Subcutaneous adipose tissue (tissue), 4 donors: Measurements from ENCODE around the gene TNFSF8. TPM values are rescaled to one million over a fixed set of nuclear protein-coding genes. Genes with fewer than 3 reads are reported as not detected.

Source experiments
- total RNA-seq, 4 donors: library from RNA; depleted of rRNA; stranded (reverse); fragments of >200 nt; gene quantifications; one replicate each; pipeline ENCODE4 v1.1.0, GENCODE V29; 2016
- TF ChIP-seq, protein P1 (sequence below): fragments of 450-650 bp; IDR thresholded peaks from one replicate; pipeline ENCODE4 v1.5.1; 2016; ENCODE audit warnings: low read depth, mild to moderate bottlenecking, control low read depth, antibody characterized with exemption, moderate library complexity

Gene TNFSF8
- total RNA-seq, 4 donors from 2014 or later = 2.4 to 18.4 (median 7.4) TPM

DNA sequence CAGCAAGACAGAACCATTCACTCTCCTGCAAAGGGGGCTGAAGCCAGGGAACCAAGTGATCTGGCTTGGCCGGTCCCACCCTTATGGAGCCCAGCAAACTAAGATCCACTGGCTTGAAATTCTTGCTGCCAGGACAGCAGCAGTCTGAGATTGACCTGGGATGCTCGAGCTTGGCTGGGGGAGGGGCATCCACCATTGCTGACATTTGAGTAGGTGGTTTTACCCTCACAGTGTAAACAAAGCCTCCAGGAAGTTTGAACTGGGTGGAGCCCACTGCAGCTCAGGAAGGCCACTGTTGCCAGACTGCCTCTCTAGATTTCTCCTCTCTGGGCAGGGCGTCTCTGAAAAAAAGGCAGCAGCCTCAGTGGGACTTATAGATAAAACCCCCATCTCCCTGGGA, 60.5 kb downstream of the TNFSF8 start:
- TF ChIP-seq, protein P1, sequence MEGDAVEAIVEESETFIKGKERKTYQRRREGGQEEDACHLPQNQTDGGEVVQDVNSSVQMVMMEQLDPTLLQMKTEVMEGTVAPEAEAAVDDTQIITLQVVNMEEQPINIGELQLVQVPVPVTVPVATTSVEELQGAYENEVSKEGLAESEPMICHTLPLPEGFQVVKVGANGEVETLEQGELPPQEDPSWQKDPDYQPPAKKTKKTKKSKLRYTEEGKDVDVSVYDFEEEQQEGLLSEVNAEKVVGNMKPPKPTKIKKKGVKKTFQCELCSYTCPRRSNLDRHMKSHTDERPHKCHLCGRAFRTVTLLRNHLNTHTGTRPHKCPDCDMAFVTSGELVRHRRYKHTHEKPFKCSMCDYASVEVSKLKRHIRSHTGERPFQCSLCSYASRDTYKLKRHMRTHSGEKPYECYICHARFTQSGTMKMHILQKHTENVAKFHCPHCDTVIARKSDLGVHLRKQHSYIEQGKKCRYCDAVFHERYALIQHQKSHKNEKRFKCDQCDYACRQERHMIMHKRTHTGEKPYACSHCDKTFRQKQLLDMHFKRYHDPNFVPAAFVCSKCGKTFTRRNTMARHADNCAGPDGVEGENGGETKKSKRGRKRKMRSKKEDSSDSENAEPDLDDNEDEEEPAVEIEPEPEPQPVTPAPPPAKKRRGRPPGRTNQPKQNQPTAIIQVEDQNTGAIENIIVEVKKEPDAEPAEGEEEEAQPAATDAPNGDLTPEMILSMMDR = no peak

DNA sequence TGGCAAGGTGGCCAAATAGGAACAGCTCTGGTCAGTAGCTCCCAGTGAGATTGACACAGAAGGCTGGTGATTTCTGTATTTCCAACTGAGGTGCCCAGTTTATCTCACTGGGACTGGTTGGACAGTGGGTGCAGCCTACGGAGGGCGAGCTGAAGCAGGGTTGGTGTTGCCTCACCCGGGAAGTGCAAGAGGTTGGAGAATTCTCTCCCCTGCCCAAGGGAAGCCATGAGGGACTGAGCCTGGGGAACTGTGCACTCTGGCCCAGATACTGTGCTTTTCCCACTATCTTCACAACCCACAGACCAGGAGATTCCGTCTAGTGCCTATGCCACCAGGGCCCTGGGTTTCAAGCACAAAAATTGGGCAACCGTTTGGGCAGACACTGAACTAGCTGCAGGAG, 61.0 kb downstream of the TNFSF8 start:
- TF ChIP-seq, protein P1 = no peak

- TF ChIP-seq, protein P1 = no peak
Observed at GRCh38 chr9:114867327-114867726, 63.1 kb downstream of the TNFSF8 start.

DNA sequence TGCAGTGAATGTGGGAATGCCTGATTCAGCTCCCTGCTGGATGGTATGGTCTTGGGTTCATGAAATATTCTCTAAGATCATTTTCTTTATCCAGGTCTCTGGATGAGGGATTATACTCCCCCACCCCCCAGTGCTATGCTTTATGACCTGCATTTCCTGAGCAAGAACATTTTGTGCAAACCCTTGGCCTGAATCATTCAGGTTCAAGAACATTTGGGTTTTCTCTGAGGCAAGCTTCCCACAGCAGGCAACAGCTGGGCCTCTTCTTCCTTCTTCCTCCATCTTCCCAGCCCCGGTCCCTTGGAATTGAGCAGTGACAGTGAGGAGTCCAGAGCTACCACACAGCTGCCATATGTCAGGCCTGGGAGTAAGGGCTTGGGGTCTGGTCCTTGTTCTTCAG, 65.9 kb downstream of the TNFSF8 start:
- TF ChIP-seq, protein P1 = no peak

- TF ChIP-seq, protein P1 = no peak
Observed at GRCh38 chr9:114861922-114862605, 68.3 kb downstream of the TNFSF8 start.

- TF ChIP-seq, protein P1 = no peak
Observed at GRCh38 chr9:114861273-114861672, 69.1 kb downstream of the TNFSF8 start.

GRCh38 chr9:114860187-114860586, 70.2 kb downstream of the TNFSF8 start:
- TF ChIP-seq, protein P1 = no peak
